ENCODE measurements around the gene CEP112.

The CEP112 gene

GRCh38 chr17:65918500-65918899 lies 273.4 kb downstream of the CEP112 start:
- no peak for DNase-seq

GRCh38 chr17:65917560-65917959 lies 274.4 kb downstream of the CEP112 start:
- no peak for DNase-seq

DNA sequence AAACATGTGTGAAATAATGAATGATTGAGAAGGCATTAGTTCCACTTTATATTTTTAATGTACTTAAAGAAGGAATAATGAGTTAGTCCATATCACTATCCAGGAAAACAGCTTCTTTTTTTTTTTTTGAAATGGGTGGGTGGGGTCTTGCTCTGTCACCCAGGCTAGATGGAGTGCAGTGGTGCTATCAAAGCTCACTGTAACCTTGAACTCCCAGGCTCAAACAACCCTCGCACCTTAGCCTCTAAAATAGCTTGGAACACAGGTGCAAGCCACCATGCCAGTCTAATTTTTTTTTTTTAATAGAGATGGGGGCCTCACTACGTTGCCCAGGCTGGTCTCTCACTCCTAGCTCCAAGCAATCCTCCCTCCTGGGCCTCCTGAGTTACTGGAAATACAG lies 275.5 kb downstream of the CEP112 start:
- DNase-seq: no peak

DNA sequence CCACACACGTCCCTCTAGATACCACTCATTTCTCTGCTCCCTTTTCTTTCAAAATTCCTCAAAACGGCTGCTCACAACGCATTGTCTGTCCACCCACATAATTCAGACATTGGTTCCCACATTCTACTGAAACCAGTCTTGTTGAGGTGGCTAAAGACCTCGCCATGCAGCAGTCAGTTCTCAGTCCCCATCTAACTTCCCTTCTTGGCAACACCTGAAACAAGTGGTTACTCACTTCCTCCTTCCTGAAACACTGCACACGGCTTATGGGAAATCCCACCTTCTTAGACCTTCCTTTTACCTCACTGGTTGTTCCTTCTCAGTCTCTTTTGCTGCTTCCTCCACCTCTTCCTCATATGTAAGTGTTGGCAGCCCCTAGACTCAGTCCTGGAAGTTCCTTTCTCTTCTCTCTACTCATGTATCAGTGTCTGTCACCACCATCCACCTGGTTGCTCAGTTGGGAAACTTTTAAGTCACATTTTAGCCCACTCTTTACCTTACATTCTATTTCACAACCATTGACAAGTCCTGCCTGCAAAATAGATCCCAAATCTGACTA lies 277.1 kb downstream of the CEP112 start:
- no peak for DNase-seq

- no peak for DNase-seq
Observed at GRCh38 chr17:65913326-65913850, 278.5 kb downstream of the CEP112 start.

GRCh38 chr17:65910836-65911235 lies 281.1 kb downstream of the CEP112 start:
- no peak for DNase-seq

DNA sequence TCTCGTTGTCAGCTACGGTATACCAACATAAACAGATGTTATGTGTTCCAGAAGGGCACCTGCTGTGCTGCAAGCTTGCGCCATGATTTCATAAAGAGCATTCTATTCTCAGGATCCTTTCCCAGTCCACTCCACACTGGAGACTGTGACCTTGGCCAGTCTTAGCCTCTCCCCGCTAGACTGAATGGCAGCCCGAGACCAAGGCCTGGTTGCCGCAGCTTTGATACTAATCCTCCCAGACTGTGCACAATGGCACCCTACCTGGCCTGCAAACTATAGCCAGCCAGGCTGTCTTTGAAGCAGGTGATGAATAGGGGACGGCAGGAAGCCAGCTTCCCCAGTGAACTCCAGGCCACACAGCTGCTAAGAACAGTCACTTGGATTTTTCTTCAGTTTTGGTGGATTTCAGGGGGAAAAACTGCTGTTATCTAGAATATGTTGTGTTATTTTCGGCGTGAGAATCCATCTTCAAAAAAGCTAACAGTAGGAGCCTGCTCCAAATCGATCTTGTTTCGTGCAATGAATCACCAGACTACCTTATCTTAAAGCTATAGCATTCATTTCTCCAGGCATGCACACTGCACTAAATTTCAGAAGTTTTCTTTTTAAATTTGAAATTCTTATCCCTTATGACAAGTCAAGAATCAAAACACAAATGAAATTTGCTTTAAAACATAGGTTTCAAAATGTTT lies 289.0 kb downstream of the CEP112 start:
- DNase-seq: no peak

DNA sequence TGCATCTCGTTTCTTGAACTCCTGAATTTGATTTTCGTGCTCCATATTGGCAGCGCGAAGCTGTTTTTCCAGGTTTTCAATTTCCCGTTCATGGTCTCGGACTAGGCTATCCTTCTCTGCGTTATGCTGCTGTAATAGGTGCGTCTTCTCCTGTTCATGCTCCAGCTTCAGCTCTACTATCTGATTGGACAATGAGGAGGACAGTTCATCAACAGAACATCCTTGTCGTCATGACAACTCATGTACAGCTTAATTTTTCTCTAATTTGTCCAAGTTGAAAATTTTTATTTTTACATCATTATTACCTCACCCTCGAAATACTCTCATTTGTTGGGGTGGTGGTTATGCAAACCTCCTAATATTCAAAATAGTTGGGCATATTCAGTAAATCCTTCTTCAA lies 289.8 kb downstream of the CEP112 start:
- DNase-seq: no peak

DNA sequence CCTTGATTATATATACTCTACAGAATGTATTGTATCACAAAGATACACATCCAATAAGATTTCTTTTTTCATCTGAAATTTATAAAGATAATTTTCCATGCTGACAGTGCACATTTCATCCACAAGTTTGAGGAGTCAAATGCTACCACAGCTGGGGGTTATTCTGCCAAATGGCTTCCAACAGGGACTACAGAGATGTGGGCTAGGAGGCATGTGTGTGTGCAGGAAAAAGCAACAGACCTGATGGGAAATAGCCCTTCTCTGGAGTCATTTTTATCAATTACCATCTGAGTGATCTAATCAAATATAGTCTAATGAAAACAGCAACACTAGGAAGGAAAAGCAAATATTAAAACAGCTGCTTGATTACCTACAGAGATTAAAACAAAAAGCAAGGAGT lies 290.5 kb downstream of the CEP112 start:
- DNase-seq: no peak

- no peak for DNase-seq
Observed at GRCh38 chr17:65900216-65900615, 291.7 kb downstream of the CEP112 start.

DNA sequence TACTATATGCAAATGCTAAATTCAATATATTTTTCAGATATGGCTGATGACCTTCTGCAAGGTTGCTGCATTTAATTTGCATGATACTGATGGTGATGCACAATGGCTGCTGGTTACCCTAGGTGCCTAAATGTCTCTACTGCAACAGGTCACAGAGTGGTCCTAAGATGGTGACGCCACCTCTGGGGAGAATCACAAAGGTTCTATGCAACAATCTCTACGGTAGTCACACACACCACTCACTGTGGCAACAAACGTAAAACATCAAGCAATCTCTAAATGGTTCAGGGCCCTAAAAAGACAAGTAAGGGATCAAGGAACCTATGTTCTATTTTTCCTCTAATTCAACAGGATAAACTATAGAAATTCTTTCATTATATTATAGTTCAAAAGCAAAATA lies 293.3 kb downstream of the CEP112 start:
- DNase-seq: no peak

- DNase-seq: no peak
Observed at GRCh38 chr17:65896889-65897288, 295.0 kb downstream of the CEP112 start.

- no peak for DNase-seq
Observed at GRCh38 chr17:65895969-65896368, 296.0 kb downstream of the CEP112 start.

- DNase-seq: no peak
Observed at GRCh38 chr17:65893692-65894279, 298.1 kb downstream of the CEP112 start.

DNA sequence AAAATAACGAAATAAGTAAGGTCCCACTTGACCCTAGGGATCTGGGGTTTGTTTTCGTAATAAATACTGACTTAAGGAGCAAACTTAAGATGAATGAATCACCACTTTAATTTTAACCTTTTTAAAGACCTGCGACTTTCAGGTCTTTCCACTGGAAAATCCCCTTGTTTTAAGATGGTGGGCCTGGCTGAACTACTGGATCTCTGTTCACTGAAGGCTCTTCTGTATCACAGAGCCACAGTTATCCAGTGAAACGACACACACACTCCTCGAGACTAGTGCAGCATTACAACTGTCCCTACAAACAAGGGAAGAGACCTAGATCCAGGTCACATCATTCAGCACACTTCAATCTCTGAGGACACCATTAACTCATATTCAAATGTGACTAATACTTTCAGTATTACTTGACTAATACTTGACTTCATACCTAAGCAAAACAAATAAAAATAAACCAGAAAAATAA lies 299.0 kb downstream of the CEP112 start:
- no peak for DNase-seq

- DNase-seq: no peak
Observed at GRCh38 chr17:65891231-65891735, 300.6 kb downstream of the CEP112 start.

DNA sequence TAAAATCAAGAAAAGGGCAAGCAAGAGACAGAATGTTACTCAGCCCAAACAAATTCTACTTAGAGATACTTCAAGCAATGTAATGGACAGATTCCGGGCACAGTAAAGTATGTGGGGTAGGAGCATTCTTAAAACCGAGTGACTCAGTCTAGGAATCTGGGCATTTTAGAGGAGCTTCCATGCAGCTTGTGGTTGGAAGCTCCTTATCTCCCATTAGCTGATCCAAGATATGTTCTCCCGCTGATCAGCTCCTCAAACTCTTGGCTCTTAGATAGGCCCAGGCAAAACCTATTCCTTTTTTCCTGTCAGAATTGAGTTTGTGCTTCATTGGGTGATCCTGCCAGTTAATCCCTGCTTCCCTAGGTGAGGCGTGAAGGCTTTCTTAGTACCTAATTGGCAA lies 303.3 kb downstream of the CEP112 start:
- no peak for DNase-seq

GRCh38 chr17:65886315-65887245 lies 305.4 kb downstream of the CEP112 start:
- no peak for DNase-seq

DNA sequence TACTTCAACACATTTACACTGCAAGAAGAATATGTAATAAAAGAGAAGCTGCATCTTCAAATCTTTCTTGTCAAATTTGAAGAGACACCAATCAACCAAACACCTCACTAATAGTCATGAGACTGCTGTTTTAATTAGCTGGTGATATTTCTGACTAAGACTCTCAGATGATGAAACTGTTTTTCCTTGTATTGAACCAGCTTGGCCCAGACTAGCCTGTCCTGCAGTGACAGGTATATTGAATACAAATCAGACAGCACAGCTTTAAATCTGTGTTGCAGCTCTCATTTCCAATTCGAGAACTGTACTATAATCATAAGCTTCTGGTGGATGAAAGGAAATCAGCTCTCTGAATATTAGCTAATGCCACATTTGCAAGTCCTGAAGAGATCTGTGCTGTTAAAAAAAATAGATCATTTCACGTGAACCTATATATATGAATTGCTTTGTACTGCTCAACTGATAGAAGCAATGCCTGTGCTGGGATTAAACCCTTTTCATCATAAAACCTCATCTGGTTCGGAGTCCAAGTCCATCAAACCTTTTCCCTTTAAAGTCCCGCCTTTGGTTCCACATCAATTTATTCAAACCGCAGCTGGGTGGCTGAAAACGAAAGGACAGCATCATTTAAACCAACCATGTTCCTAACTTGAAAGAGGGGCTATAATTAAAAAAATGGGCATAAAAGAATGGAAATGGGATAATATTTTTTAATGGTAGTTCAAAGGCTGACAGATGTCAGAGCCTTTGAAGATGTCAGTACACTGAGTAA lies 306.2 kb downstream of the CEP112 start:
- DNase-seq: no peak

DNA sequence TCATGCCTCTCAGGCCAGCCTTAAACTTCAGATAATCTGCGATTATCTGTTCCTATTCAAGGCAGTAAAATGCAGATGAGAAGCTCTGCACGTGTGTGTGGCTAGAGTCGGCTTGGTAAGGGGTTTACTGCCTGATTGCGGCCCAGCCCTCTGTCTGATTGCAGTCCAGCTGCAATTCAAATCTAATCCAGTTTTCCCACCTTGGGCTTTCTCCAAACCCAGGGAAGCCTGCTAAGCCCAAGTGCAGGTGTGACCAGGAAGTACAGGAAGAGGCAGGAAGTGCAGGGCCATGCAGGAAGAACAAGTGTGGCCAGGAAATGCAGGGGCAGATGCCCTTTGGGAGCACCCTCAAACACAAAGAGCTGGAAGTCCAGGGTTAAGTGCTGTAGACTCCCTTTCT lies 314.9 kb downstream of the CEP112 start:
- no peak for DNase-seq

DNA sequence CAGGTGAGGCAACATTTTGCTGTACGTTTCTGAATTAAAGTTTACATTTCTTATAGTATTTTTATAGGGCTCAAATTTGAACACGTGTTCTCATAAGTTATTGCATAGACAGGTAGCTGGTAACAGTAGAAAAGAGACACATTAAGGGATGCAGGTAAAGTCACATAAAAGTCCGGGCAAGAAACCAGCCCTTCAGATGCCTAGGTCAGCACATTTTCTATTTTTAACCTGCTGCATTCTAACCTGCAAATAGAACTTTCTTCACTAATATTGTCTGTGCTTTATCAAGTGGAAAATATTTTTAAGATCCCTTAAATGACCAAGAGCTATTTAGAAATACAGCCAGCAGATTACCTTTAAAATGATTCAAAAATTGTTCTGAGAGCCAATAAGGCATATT lies 323.1 kb downstream of the CEP112 start:
- no peak for DNase-seq

DNA sequence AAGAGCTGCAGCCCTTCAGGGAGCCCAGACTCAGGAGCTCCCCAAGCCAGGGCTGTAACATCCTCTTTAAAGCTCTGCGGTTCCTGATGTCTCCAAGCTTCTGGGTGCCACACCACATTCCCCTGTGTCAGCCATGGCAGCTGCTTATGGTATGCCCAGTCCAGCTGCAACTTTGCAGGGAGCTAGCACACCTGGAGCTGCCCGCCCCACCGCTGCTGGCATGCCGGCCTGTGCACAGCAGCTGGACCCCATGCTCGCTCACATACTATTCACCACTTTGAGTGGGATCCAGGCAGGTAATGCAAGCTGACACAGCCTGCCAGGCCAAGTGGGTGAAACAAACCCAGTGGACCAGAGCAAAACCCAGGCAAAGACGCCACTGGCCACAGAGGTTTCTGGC lies 324.9 kb downstream of the CEP112 start:
- DNase-seq: no peak
